ENCODE data around the gene TCFL5. TPM values are rescaled to one million over a fixed set of nuclear protein-coding genes. Genes with fewer than 3 reads are reported as not detected.
A peak's percentile ranks its signal among the peaks of the same experiment; 100 is the strongest.

Gene TCFL5
- total RNA-seq, 1 experiment from 2014 or later: 15.1 TPM

- DNase-seq: no peak
- H3K4me1 Mint-ChIP-seq (ENCODE audit: low read depth, unreplicated experiment): peaks cover 12% of the 10 kb centered on the region
- ChIA-PET CTCF (interaction anchor here (1.5 to 3.2 kb wide), 3 partner anchors 10 to 15 kb away, joined by 3 to 16 read pairs (median 9); partner anchors contain the start of gene MRGBP), POLR2A (interaction anchor here (0.7 to 2.1 kb wide), 2 partner anchors 10 kb away, joined by 3 to 17 read pairs; partner anchors contain the start of genes COL9A3 and MRGBP)
- peak overlapping the region; percentile 65 for H3K27ac Mint-ChIP-seq (ENCODE audit: unreplicated experiment)
- no peak overlapping the region; the same call in 1 of the 2 replicates for H3K4me3 ChIP-seq (ENCODE audit: low read depth, low read length)
- intact Hi-C loops (cut with micrococcal nuclease; ENCODE audit: unreplicated experiment): loop anchor here (1.0 to 5.0 kb wide), 3 partner anchors 12 to 119 kb away; partner anchors contain the start of gene TCFL5
- H3K4me3 Mint-ChIP-seq (ENCODE audit: unreplicated experiment): peak overlapping the region; percentile 91
- no peak for TF ChIP-seq CTCF (IDR thresholded peaks at IDR 0.05; ENCODE audit: insufficient read depth in 1 of 2, low read depth in 1 of 2, low read length in 1 of 2, severe bottlenecking in 1 of 2, unreplicated experiment in 1 of 2)
- TSS peak; percentile 25 for BruUV-seq (replicated peaks)
- H3K4me1 ChIP-seq: peaks cover 14% of the 10 kb centered on the region
- H3K36me3 ChIP-seq (ENCODE audit: control insufficient read depth, insufficient read depth, low read length): peaks cover 30% of the 10 kb centered on the region
- no peaks in the 10 kb centered on the region for H3K9me3 Mint-ChIP-seq (ENCODE audit: unreplicated experiment)
- no peaks in the 10 kb centered on the region for H3K27me3 ChIP-seq (replicated peaks; ENCODE audit: control insufficient read depth, insufficient read depth, low read length)
- H3K27me3 Mint-ChIP-seq (ENCODE audit: insufficient read depth, unreplicated experiment): no peaks in the 10 kb centered on the region
- peaks cover 62% of the 10 kb centered on the region for H3K36me3 Mint-ChIP-seq (ENCODE audit: insufficient read depth, unreplicated experiment)
- no peaks in the 10 kb centered on the region for H3K9me3 ChIP-seq
Observed at GRCh38 chr20:62806383-62807050, 55.1 kb downstream of the TCFL5 start.

- intact Hi-C loops (cut with micrococcal nuclease; ENCODE audit: unreplicated experiment): loop anchor here (1.0 to 5.0 kb wide), 3 partner anchors 12 to 119 kb away; partner anchors contain the start of gene TCFL5
- no peaks in the 10 kb centered on the region for H3K9me3 Mint-ChIP-seq (ENCODE audit: unreplicated experiment)
- TF ChIP-seq CTCF (IDR thresholded peaks at IDR 0.05; ENCODE audit: insufficient read depth in 1 of 2, low read depth in 1 of 2, low read length in 1 of 2, severe bottlenecking in 1 of 2, unreplicated experiment in 1 of 2): peak in 1 of 2 experiments; percentile 9
- CTCF ChIA-PET: interaction anchor here (1.0 to 3.2 kb wide), 7 partner anchors 10 to 207 kb away, joined by 3 to 16 read pairs (median 3); partner anchors contain the start of gene MRGBP
- H3K4me3 Mint-ChIP-seq (ENCODE audit: unreplicated experiment): peak overlapping the region; percentile 91
- Histone ChIP-seq H3K9me3 (no peaks in the 10 kb centered on the region), H3K4me1 (peaks cover 14% of the 10 kb centered on the region), H3K4me3 (ENCODE audit: low read depth, low read length) (peak overlapping the region; percentile 99), H3K27me3 (replicated peaks; ENCODE audit: control insufficient read depth, insufficient read depth, low read length) (no peaks in the 10 kb centered on the region), H3K36me3 (ENCODE audit: control insufficient read depth, insufficient read depth, low read length) (peaks cover 30% of the 10 kb centered on the region)
- H3K36me3 Mint-ChIP-seq (ENCODE audit: insufficient read depth, unreplicated experiment): peaks cover 69% of the 10 kb centered on the region
- peak overlapping the region; percentile 65 for H3K27ac Mint-ChIP-seq (ENCODE audit: unreplicated experiment)
- POLR2A ChIA-PET: interaction anchor here (1.0 to 2.1 kb wide), 2 partner anchors 10 to 11 kb away, joined by 9 to 17 read pairs; partner anchors contain the start of gene MRGBP
- no TSS peak for BruUV-seq (replicated peaks)
- peaks cover 12% of the 10 kb centered on the region for H3K4me1 Mint-ChIP-seq (ENCODE audit: low read depth, unreplicated experiment)
- peak; percentile 80 to 87 for DNase-seq
- H3K27me3 Mint-ChIP-seq (ENCODE audit: insufficient read depth, unreplicated experiment): no peaks in the 10 kb centered on the region
Observed at GRCh38 chr20:62805711-62806382, 55.8 kb downstream of the TCFL5 start.

GRCh38 chr20:62805155-62805710 lies 56.4 kb downstream of the TCFL5 start:
- peaks cover 12% of the 10 kb centered on the region for H3K4me1 Mint-ChIP-seq (ENCODE audit: low read depth, unreplicated experiment)
- H3K9me3 Mint-ChIP-seq (ENCODE audit: unreplicated experiment): no peaks in the 10 kb centered on the region
- no peaks in the 10 kb centered on the region for H3K27me3 Mint-ChIP-seq (ENCODE audit: insufficient read depth, unreplicated experiment)
- no TSS peak for BruUV-seq (replicated peaks)
- POLR2A ChIA-PET: interaction anchor here (0.7 to 2.1 kb wide), 4 partner anchors 9 to 329 kb away, joined by 3 to 17 read pairs (median 6); partner anchors contain the start of genes GATA5 and MRGBP
- H3K36me3 Mint-ChIP-seq (ENCODE audit: insufficient read depth, unreplicated experiment): peaks cover 75% of the 10 kb centered on the region
- no peaks in the 10 kb centered on the region for H3K9me3 ChIP-seq
- peaks cover 26% of the 10 kb centered on the region for H3K36me3 ChIP-seq (ENCODE audit: control insufficient read depth, insufficient read depth, low read length)
- TF ChIP-seq CTCF (IDR thresholded peaks at IDR 0.05; ENCODE audit: insufficient read depth in 1 of 2, low read depth in 1 of 2, low read length in 1 of 2, severe bottlenecking in 1 of 2, unreplicated experiment in 1 of 2): peak; percentile 20 to 37
- no peaks in the 10 kb centered on the region for H3K27me3 ChIP-seq (replicated peaks; ENCODE audit: control insufficient read depth, insufficient read depth, low read length)
- H3K27ac Mint-ChIP-seq (ENCODE audit: unreplicated experiment): peak overlapping the region; percentile 80
- CTCF ChIA-PET: interaction anchor here (0.7 to 3.2 kb wide), 9 partner anchors 9 to 207 kb away, joined by 3 to 16 read pairs (median 3); partner anchors contain the start of gene MRGBP
- peaks cover 14% of the 10 kb centered on the region for H3K4me1 ChIP-seq
- intact Hi-C loops (cut with micrococcal nuclease; ENCODE audit: unreplicated experiment): loop anchor here (5.0 kb wide), 2 partner anchors 57 to 118 kb away; partner anchors contain the start of gene TCFL5
- peak in 1 of 2 experiments; percentile 75 for DNase-seq
- peak overlapping the region; percentile 91 for H3K4me3 Mint-ChIP-seq (ENCODE audit: unreplicated experiment)
- peak overlapping the region; percentile 99 for H3K4me3 ChIP-seq (ENCODE audit: low read depth, low read length)

Measured in Caco-2 (cell line).